ENCODE data around the gene ECT2L. TPM values are rescaled to one million over a fixed set of nuclear protein-coding genes. Genes with fewer than 3 reads are reported as not detected.

ECT2L gene
- total and polyA plus RNA-seq, 2 of the 4 experiments (the other 2 are of a cell fraction), result not detected

DNA sequence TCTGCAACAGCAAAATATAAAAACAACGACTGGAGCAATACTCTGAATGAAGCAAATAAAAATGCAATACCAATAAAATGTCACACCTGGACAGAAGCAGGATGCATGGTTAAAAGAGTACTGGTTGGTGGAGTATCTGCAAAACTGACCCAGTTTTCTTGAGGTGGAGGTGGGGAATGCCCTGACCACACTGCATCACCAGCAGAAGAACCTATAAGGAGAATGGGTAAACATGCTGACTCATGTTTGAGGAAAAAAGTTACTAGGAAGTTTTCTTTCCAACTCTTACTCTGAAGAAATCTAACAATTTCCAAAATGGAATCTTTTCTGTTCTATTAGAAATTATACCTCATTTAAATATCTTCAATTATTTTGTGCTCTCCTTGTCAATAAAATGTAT lies 148.5 kb downstream of the ECT2L start:
- Histone ChIP-seq H3K9me3 (ENCODE audit: control insufficient read depth, insufficient read depth, low read length) (no peaks in the 10 kb centered on the region), H2BK5ac (ENCODE audit: low read depth, low read length, poor library complexity, severe bottlenecking) (peak overlapping the region; percentile 33), H2BK15ac (ENCODE audit: low read depth, low read length) (no peak overlapping the region), H3K79me1 (ENCODE audit: low read depth in 1 of 2, low read length in 2 of 2) (peaks cover 9 to 14% of the 10 kb centered on the region in 2 experiments), H3K27ac (ENCODE audit: insufficient read depth, low read length) (no peak overlapping the region), H2AK5ac (ENCODE audit: low read depth, low read length) (no peak overlapping the region), H3K4me2 (ENCODE audit: low read depth, low read length) (no peak overlapping the region), H3K27me3 (ENCODE audit: control insufficient read depth, insufficient read depth, low read length) (no peaks in the 10 kb centered on the region), H3K9ac (ENCODE audit: low read depth, low read length) (no peak overlapping the region), H4K5ac (ENCODE audit: low read depth, low read length) (no peak overlapping the region), H4K91ac (ENCODE audit: insufficient read depth, low read depth, low read length) (no peak overlapping the region), H3K4me3 (ENCODE audit: insufficient read depth, low read depth, low read length) (no peak overlapping the region), H3K4me1 (ENCODE audit: control insufficient read depth, insufficient read depth, low read length) (peaks cover 2% of the 10 kb centered on the region), H2AK9ac (replicated peaks; ENCODE audit: low read depth, low read length, poor library complexity) (no peak overlapping the region), H4K8ac (ENCODE audit: low read depth in 2 of 2, low read length in 2 of 2) (no peak overlapping the region), H2BK120ac (ENCODE audit: low read depth, low read length) (no peak overlapping the region), H3K56ac (ENCODE audit: extremely low read depth, insufficient read depth, low read length) (no peak overlapping the region), H2AFZ (replicated peaks; ENCODE audit: low read length, poor library complexity) (no peak overlapping the region), H3K9me1 (ENCODE audit: insufficient read depth, low read length) (peaks cover 6% of the 10 kb centered on the region; the same call in 1 of the 2 replicates), H2BK20ac (ENCODE audit: low read depth, low read length) (no peak overlapping the region), H3K36me3 (ENCODE audit: control insufficient read depth, insufficient read depth, low read length) (peaks cover 6% of the 10 kb centered on the region), H3K23ac (ENCODE audit: low read depth, low read length) (no peak overlapping the region), H4K20me1 (ENCODE audit: insufficient read depth, low read length) (no peaks in the 10 kb centered on the region), H3K18ac (ENCODE audit: low read depth, low read length) (no peak overlapping the region), H3K14ac (replicated peaks; ENCODE audit: low read depth, low read length) (no peak overlapping the region), H3K4ac (ENCODE audit: low read depth, low read length) (no peak overlapping the region)
- DNase-seq (peak; percentile 83), ATAC-seq (ENCODE audit: low read depth) (peak; percentile 75)
- dilution Hi-C loops (cut with HindIII; ENCODE audit: low sequenced_read_pairs, unreplicated experiment) (no loop called here), in situ Hi-C loops (cut with MboI; ENCODE audit: low sequenced_read_pairs) (no loop called here), intact Hi-C loops (cut with micrococcal nuclease) (no loop called here)
- POLR2A ChIA-PET (ENCODE audit: unreplicated experiment), result no interaction called here
- WGBS, 2 experiments (ENCODE audit: extremely low coverage in 2 of 2, insufficient read length in 1 of 2), result no CpG with 5 or more reads among the region's 1 CpG
- no TSS peak for BruUV-seq (replicated peaks)
- TF ChIP-seq MAFK (IDR thresholded peaks at IDR 0.05; ENCODE audit: low read depth, low read length) (peak; percentile 90), RCOR1 (IDR thresholded peaks at IDR 0.05; ENCODE audit: insufficient replicate concordance, low read length) (no peak), CEBPB (IDR thresholded peaks at IDR 0.05; ENCODE audit: low read depth, low read length) (no peak), NFE2L2 (IDR thresholded peaks at IDR 0.05; ENCODE audit: low read depth, low read length) (peak; percentile 94), RFX5 (IDR thresholded peaks at IDR 0.05; ENCODE audit: low read depth, low read length) (no peak; the same call in 1 of the 2 replicates), CHD1 (IDR thresholded peaks at IDR 0.05; ENCODE audit: low read depth, low read length) (no peak), SMC3 (IDR thresholded peaks at IDR 0.05; ENCODE audit: low read depth, low read length) (no peak), USF2 (IDR thresholded peaks at IDR 0.05; ENCODE audit: low read depth, low read length) (no peak), POLR2A (IDR thresholded peaks at IDR 0.05; ENCODE audit: low read depth, low read length) (no peak), BHLHE40 (IDR thresholded peaks at IDR 0.05; ENCODE audit: low read depth, low read length) (no peak), RAD21 (IDR thresholded peaks at IDR 0.05; ENCODE audit: low read length) (no peak), FOS (IDR thresholded peaks at IDR 0.05; ENCODE audit: low read depth, low read length) (peak; percentile 35; the same call in 1 of the 2 replicates), MAZ (IDR thresholded peaks at IDR 0.05; ENCODE audit: borderline replicate concordance, low read depth, low read length) (no peak), MXI1 (IDR thresholded peaks at IDR 0.05; ENCODE audit: borderline replicate concordance, low read depth, low read length) (no peak)
- TF ChIP-seq, protein P1, sequence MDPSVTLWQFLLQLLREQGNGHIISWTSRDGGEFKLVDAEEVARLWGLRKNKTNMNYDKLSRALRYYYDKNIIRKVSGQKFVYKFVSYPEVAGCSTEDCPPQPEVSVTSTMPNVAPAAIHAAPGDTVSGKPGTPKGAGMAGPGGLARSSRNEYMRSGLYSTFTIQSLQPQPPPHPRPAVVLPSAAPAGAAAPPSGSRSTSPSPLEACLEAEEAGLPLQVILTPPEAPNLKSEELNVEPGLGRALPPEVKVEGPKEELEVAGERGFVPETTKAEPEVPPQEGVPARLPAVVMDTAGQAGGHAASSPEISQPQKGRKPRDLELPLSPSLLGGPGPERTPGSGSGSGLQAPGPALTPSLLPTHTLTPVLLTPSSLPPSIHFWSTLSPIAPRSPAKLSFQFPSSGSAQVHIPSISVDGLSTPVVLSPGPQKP (IDR thresholded peaks at IDR 0.05; ENCODE audit: borderline replicate concordance, low read depth, low read length), result no peak
- TF ChIP-seq, protein P2, sequence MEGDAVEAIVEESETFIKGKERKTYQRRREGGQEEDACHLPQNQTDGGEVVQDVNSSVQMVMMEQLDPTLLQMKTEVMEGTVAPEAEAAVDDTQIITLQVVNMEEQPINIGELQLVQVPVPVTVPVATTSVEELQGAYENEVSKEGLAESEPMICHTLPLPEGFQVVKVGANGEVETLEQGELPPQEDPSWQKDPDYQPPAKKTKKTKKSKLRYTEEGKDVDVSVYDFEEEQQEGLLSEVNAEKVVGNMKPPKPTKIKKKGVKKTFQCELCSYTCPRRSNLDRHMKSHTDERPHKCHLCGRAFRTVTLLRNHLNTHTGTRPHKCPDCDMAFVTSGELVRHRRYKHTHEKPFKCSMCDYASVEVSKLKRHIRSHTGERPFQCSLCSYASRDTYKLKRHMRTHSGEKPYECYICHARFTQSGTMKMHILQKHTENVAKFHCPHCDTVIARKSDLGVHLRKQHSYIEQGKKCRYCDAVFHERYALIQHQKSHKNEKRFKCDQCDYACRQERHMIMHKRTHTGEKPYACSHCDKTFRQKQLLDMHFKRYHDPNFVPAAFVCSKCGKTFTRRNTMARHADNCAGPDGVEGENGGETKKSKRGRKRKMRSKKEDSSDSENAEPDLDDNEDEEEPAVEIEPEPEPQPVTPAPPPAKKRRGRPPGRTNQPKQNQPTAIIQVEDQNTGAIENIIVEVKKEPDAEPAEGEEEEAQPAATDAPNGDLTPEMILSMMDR (conservative IDR thresholded peaks at IDR 0.05; ENCODE audit: low read depth, low read length), result no peak
- CTCF ChIA-PET, result no interaction called here
